Muscle of leg (tissue), 11 donors: ENCODE measurements around the gene SCO2. TPM values are rescaled to one million over a fixed set of nuclear protein-coding genes. Genes with fewer than 3 reads are reported as not detected.

Experiments used
- DNase-seq: peaks from one replicate; pipeline ENCODE4 v3.0.0; 2013
- H3K27ac ChIP-seq: one replicate; pipeline ENCODE4 v1.5.1; 2013; ENCODE audit warnings: mild to moderate bottlenecking, low read length, control low read depth
- H3K27me3 ChIP-seq: one replicate; pipeline ENCODE4 v1.6.1; 2013; ENCODE audit warnings: low read length; ENCODE audit not compliant: control insufficient read depth, insufficient read depth
- H3K36me3 ChIP-seq: one replicate; pipeline ENCODE4 v1.6.1; 2013; ENCODE audit warnings: low read length; ENCODE audit not compliant: control insufficient read depth, insufficient read depth
- H3K4me1 ChIP-seq: one replicate; pipeline ENCODE4 v1.6.1; 2013; ENCODE audit warnings: low read length; ENCODE audit not compliant: control insufficient read depth, insufficient read depth
- H3K4me3 ChIP-seq: one replicate; pipeline ENCODE4 v1.5.1; 2013; ENCODE audit warnings: low read length, control low read depth
- H3K9me3 ChIP-seq: replicated peaks from 2 replicates; pipeline ENCODE4 v1.6.1; 2013; ENCODE audit warnings: low read depth, low read length; ENCODE audit not compliant: control insufficient read depth
- WGBS: methylation state at CpG from one replicate; pipeline ENCODE4 v1.1.5; 2013; ENCODE audit warnings: missing lambda C conversion rate; ENCODE audit not compliant: insufficient coverage; 5-methylcytosine and 5-hydroxymethylcytosine counted together
- polyA plus RNA-seq, 8 donors: library from polyadenylated mRNA; unstranded; fragments of 120-200 nt; gene quantifications; one replicate each; pipeline versions ENCODE4 v1.2.1 to v1.2.3, GENCODE V29; 2013; ENCODE audit warnings: inconsistent platforms in 1 of 8, low replicate concordance in 1 of 8; ENCODE audit not compliant: insufficient read length in 8 of 8, insufficient read depth in 1 of 8
- total RNA-seq: library from RNA; stranded (reverse); fragments of 120-200 nt; gene quantifications from one replicate; pipeline ENCODE4 v1.2.4, GENCODE V29; 2013

SCO2 gene
- total and polyA plus RNA-seq, 9 donors: 0.40 to 7.0 (median 3.1) TPM

GRCh38 chr22:50500452-50500851 lies 24.9 kb downstream of the SCO2 start:
- WGBS: 97% methylated on average over 8 of the region's 12 CpGs
- DNase-seq: no peak
- no peaks in the 10 kb centered on the region for H3K4me1 ChIP-seq
- no peak overlapping the region for H3K4me3 ChIP-seq
- peaks cover 2% of the 10 kb centered on the region for H3K27me3 ChIP-seq
- peaks cover 21% of the 10 kb centered on the region for H3K36me3 ChIP-seq
- no peaks in the 10 kb centered on the region for H3K9me3 ChIP-seq
- H3K27ac ChIP-seq: no peak overlapping the region

GRCh38 chr22:50498322-50498890 lies 27.0 kb downstream of the SCO2 start:
- H3K4me1 ChIP-seq: no peaks in the 10 kb centered on the region
- WGBS: 6% methylated on average over 8 of the region's 13 CpGs
- H3K9me3 ChIP-seq: no peaks in the 10 kb centered on the region
- H3K36me3 ChIP-seq: peaks cover 10% of the 10 kb centered on the region
- DNase-seq: peak; percentile 54
- H3K27ac ChIP-seq: no peak overlapping the region
- H3K4me3 ChIP-seq: no peak overlapping the region
- peaks cover 2% of the 10 kb centered on the region for H3K27me3 ChIP-seq

- H3K27me3 ChIP-seq: peaks cover 2% of the 10 kb centered on the region
- H3K4me3 ChIP-seq: no peak overlapping the region
- WGBS: 75% methylated on average over 3 of the region's 6 CpGs
- no peaks in the 10 kb centered on the region for H3K4me1 ChIP-seq
- DNase-seq: no peak
- no peaks in the 10 kb centered on the region for H3K9me3 ChIP-seq
- peaks cover 2% of the 10 kb centered on the region for H3K36me3 ChIP-seq
- no peak overlapping the region for H3K27ac ChIP-seq
Observed at GRCh38 chr22:50497093-50497492, 28.3 kb downstream of the SCO2 start.

DNA sequence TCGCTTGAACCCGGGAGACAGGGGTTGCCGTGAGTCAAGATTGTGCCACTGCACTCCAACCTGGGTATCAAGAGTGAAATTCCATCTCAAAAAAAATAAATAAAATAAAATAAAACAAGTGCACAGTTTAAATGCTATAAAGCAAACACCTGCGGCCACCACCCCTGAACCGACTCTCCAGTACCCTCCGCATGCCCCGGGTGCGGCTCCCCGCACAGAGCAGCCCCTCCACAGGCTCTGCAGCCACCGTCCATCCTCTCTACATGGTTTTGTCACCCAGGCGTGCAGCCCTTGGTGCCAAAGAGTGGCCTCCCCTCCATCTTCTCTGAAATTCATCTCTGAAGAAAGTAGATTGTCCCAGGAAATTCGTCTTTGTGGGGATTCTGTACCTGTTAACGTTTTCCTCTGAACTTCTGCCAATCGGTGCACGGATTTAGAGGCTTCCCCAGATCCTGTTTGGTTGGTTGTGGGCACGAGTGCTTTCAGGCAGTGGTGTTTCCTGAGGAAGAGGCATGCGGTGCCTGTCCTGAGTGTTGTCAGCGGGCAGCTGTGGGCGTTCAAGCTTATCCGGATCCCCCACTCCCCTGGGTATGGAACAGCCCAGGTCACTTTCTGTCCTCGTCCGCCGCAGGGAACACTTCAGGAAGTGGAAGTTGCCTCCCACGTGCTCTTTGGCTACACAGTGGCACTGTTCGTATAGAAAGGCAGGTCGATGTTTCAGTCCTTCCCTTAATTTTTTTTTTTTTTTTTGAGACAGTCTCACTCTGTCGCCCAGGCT lies 34.7 kb downstream of the SCO2 start:
- Histone ChIP-seq H3K27me3 (peaks cover 5% of the 10 kb centered on the region), H3K9me3 (no peaks in the 10 kb centered on the region), H3K4me3 (no peak overlapping the region), H3K36me3 (no peaks in the 10 kb centered on the region), H3K4me1 (no peaks in the 10 kb centered on the region), H3K27ac (no peak overlapping the region)
- WGBS: 71% methylated on average over 20 of the region's 27 CpGs
- no peak for DNase-seq

- 75% methylated on average over 15 of the region's 31 CpGs for WGBS
- no peaks in the 10 kb centered on the region for H3K4me1 ChIP-seq
- H3K27ac ChIP-seq: no peak overlapping the region
- no peaks in the 10 kb centered on the region for H3K36me3 ChIP-seq
- H3K4me3 ChIP-seq: no peak overlapping the region
- no peaks in the 10 kb centered on the region for H3K9me3 ChIP-seq
- DNase-seq: no peak
- peaks cover 9% of the 10 kb centered on the region for H3K27me3 ChIP-seq
Observed at GRCh38 chr22:50489363-50490243, 35.8 kb downstream of the SCO2 start.

DNA sequence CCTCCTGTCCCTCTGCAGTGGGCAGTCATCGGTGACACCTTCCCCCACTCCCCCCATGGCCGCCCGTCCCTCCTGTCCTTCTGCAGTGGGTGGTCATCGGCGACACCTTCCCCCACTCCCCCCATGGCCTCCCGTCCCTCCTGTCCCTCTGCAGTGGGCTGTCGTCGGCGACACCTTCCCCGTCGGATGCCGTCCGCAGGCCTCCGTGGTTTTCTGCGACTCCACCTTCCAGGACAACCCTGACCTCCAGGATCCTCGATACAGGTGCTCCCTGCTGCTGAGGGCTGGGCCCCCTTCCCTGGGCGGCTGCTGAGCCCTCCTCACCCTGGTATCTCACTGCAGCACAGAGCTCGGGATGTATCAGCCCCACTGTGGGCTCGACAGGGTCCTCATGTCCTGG lies 36.5 kb downstream of the SCO2 start:
- no peak for DNase-seq
- H3K9me3 ChIP-seq: no peaks in the 10 kb centered on the region
- peaks cover 12% of the 10 kb centered on the region for H3K27me3 ChIP-seq
- no peaks in the 10 kb centered on the region for H3K4me1 ChIP-seq
- no peaks in the 10 kb centered on the region for H3K36me3 ChIP-seq
- H3K4me3 ChIP-seq: no peak overlapping the region
- H3K27ac ChIP-seq: no peak overlapping the region
- 61% methylated on average over 16 of the region's 19 CpGs for WGBS

- Histone ChIP-seq H3K27me3 (peaks cover 20% of the 10 kb centered on the region), H3K4me1 (no peaks in the 10 kb centered on the region), H3K27ac (no peak overlapping the region), H3K9me3 (no peaks in the 10 kb centered on the region), H3K4me3 (no peak overlapping the region), H3K36me3 (no peaks in the 10 kb centered on the region)
- no peak for DNase-seq
- WGBS: 73% methylated on average over 8 of the region's 18 CpGs
Observed at GRCh38 chr22:50488006-50488677, 37.3 kb downstream of the SCO2 start.

- Histone ChIP-seq H3K27ac (no peak overlapping the region), H3K4me3 (no peak overlapping the region), H3K36me3 (no peaks in the 10 kb centered on the region), H3K27me3 (peaks cover 27% of the 10 kb centered on the region), H3K9me3 (no peaks in the 10 kb centered on the region), H3K4me1 (peaks cover 1% of the 10 kb centered on the region)
- no peak for DNase-seq
- WGBS: 71% methylated on average over 12 of the region's 23 CpGs
Observed at GRCh38 chr22:50487290-50488005, 38.0 kb downstream of the SCO2 start.

DNA sequence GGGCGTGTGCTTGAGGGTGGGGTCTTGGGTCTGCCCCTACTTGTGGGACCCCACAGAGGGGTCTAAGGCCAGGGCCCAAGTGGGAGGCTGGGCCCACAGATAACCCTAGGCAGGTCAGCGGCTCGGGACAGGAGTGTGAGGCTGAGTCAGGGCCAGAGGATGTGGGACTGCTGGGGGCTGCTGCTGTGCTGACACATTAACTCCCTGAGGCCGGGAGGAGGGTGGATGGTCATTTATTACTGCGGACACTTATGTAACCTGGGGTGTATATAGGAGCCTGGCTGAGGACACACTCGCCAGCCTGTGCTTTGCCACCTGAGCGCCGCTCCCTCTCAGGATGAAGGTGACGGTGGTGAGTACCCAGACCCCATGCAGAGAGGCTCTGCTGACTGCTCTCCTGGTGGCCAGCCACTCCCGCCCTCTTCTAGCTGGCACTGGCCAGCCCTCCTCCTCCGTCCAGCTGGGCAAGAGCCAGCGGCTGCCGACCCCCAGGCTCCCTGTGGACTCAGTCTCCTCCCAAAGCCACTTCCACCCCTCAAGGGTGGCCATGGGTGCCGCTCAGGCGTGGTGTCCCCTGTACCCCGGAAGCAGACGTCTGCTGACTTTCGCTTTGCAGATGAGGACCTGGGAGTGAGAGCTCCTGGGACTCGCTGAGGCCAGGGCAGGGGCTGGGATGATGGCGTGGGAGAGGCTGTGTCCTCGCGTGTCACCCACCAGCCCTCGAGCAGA lies 38.7 kb downstream of the SCO2 start, which contains the start of gene MIOX:
MIOX (plus strand) TSS at position 299 of the 729 bp plus-strand sequence; CDS start at position 338, 39 bp downstream.
- Histone ChIP-seq H3K9me3 (no peaks in the 10 kb centered on the region), H3K27ac (no peak within 1 kb of the TSS), H3K36me3 (no peaks in the 10 kb centered on the region), H3K4me1 (peaks cover 8% of the 10 kb centered on the region), H3K27me3 (peaks cover 34% of the 10 kb centered on the region), H3K4me3 (no peak within 1 kb of the TSS)
- WGBS: 55% methylated on average over 20 of the region's 23 CpGs
- DNase-seq: no peak
